ENCODE results near the gene UBAP2L.
"Not testable (repeated sequence)": the region's sequence is repeated elsewhere in the genome, so short reads cannot be mapped to it uniquely, and the experiment has no call there.

UBAP2L gene

DNA sequence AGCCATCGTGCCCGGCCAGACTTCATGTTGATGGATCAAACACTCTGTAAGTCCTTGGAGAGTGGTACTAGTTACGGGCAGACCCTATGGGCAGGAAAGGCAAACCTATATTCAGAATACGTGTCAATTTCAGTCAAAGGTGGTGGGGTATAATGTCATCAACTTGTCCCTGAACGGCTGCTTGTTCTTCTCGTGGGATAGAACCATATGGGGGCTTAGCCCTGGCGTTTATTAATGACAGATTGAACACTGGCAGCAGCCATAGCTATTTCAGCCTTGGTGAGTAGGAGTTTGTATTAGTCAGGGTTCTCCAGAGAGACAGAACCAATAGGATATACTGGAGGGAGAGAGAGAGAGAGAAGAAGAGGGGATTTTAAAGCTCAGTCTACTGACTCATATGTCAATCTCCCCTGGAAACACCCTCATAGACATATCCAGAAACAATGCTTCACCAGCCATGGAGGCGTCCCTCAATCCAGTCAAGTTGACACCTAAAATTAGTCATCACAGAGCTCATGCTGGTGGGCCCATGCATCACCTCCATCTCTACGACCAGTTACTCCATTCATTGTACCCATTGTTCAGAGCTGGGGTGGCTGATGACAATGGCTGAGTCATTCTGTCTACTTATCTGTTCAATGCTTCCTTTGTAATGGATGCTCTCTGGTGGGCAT, 84.0 kb downstream of the UBAP2L start:
- in situ Hi-C loops (cut with MboI; ENCODE audit: low sequenced_read_pairs), result no loop called here

DNA sequence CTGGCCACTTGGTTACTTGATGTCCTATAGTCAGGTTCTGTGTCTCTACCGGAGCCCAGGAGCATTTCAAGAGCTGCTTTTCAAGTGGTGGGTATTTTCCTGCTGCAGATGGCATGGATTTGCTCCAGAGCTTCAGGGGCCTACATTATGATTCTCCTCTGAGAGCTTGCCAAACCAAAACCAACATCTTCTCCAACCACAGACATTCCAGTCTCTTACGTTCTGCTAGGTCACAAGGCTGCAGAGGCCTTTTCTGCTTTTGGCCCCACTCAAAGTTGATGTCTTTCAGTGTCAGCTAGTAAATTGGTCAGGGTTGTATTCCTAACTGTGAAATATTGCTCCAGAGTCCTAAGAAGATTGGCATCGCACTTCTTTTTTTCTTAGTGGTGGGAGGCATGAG, 85.4 kb downstream of the UBAP2L start:
- in situ Hi-C loops (cut with MboI; ENCODE audit: low sequenced_read_pairs), result no loop called here

DNA sequence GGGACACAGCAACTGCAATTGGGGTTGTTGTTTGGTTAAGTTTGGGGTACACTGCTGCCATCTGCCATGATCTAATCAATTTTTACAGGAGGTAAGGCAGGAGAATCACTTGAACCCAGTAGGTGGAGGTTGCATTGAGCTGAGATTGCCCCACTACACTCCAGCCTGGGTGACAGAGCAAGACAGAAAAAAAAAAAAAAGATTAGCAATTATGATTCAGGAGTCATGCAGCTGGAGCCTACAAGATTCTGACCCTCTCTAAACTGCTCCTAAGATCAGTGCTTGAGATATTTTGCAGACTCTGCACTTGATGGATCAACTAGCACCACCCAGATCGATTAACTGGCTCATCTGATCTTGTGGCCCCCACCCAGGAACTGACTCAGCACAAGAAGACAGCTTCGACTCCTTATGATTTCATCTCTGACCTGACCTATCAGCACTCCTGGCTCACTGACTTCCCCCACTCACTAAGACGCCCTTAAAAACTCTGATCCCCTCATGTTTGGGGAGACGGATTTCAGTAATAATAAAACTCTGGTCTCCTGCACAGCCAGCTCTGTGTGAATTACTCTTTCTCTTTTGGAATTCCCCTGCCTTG, 87.0 kb downstream of the UBAP2L start:
- in situ Hi-C loops (cut with MboI; ENCODE audit: low sequenced_read_pairs), result not testable (repeated sequence)

DNA sequence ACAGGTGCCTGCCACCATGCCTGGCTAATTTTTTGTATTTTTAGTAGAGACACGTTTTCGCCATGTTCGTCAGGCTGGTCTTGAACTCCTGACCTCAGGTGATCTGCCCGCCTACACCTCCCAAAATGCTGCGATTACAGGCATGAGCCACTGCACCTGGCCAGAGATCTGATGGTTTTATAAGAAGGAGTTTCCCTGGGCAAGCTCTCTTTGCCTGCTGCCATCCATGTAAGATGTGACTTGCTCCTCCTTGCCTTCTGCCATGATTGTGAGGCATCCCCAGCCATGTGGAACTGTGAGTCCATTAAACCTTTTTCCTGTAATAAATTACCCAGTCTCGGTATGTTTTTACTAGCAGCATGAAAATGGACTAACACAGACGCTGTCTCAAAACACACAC, 88.4 kb downstream of the UBAP2L start:
- in situ Hi-C loops (cut with MboI; ENCODE audit: low sequenced_read_pairs), result not testable (repeated sequence)

DNA sequence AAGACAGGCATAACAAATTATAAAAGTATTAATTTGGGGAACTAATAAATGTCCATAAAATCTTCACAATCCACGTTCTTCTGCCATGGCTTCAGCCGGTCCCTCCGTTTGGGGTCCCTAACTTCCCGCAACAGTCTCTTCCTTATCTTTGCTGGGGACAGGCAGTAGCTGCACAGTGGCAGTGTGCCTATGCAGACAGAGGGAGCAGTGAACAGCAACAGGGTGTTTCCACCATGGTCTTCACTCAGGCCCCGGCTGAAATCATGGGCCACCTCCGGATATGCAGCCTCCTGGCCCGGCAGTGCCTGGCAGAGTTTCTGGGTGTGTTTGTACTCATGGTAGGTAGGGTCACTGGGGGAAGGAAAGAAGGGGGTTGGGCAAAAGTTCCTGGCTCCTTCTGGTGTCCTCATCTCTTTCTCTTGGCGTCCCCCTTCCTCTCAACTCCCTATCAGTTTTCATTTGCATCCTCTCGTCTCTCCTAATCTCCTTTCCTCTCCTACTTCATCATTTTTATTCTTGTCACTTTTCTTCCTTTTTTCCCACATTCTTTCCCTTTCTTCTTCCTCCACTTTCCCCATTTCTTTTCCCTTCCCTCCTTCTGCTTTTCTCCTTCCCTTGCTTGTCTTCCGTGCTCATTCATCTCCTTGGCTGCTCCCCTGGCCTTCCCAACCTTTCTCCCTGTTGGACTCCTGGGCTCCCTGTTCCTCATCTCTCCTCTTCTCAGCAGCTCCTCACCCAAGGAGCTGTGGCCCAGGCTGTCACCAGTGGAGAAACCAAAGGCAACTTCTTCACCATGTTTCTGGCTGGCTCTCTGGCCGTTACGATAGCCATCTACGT, 91.7 kb downstream of the UBAP2L start:
- in situ Hi-C loops (cut with MboI; ENCODE audit: low sequenced_read_pairs), result not testable (repeated sequence)

DNA sequence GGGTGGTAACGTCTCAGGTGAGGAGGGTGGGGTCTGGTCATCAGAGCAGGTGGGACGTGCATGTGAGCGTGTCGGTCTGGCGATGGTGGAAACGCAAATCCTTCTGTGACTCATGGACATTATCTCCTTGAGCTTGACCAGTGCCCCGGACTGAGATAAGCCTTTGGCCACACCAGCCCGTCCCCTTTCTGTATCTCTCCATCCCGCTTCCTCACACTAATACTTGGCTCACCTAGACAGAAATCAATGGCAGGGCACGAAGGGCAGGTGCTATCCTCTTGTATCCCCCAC, 92.3 kb downstream of the UBAP2L start:
- in situ Hi-C loops (cut with MboI; ENCODE audit: low sequenced_read_pairs), result no loop called here

DNA sequence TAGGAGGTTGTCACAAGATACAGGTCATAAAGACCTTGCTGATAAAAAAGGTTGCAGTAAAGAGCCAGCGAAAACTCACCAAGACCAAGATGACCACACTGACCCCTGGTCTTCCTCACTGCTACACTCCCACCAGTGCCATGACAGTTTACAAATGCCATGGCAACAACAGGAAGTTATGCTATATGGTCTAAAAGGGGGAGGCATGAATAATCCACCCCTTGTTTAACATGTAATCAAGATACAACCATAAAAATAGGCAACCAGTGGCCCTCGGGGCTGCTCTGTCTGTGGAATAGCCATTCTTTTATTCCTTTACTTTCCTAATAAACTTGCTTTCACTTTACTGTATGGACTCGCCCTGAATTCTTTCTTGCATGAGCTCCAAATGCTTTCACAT, 93.5 kb downstream of the UBAP2L start:
- in situ Hi-C loops (cut with MboI; ENCODE audit: low sequenced_read_pairs), result not testable (repeated sequence)

DNA sequence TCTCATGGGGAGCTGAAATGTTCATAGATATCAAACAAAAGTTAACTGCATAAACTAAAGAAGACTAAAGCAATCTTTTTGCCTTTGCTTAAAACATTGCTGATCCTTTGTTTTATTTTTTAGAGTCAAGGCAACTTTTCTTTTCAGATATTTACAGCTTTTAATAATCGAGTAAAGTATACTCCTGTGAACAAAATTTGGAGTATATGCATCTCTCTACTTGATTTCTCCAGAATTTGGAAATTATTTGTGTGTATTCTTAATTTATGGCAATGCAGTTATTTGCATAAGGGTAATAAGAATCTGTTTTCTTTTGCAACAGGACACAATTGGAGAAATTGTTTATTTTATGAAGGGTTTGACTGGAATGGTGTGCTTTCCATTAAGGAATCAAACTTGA, 95.9 kb downstream of the UBAP2L start:
- in situ Hi-C loops (cut with MboI; ENCODE audit: low sequenced_read_pairs), result no loop called here

DNA sequence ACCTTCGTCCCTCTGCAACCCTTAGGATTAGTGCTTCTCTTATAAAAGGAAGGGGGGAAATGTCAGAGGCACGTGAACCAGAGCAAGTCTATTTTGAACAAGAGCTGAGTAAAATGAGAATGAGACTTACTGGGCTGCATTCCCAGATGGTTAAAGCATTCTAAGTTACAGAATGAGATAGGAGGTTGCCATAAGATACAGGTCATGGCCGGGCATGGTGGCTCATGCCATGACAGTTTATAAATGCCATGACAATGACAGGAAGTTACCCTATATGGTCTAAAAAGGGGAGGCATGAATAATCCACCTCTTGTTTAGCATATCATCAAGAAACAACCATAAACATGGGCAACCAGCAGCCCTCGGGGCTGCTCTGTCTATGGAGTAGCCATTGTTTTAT, 97.6 kb downstream of the UBAP2L start:
- in situ Hi-C loops (cut with MboI; ENCODE audit: low sequenced_read_pairs), result no loop called here

All from HL-60/S4 treated with phorbol 12-myristate 13-acetate at 8.2 ng/mL for 4 days and 3 days (cell line).